SK-N-SH (cell line): ENCODE results near the gene GOLGA3. TPM values are rescaled to one million over a fixed set of nuclear protein-coding genes. Genes with fewer than 3 reads are reported as not detected.

ENCODE experiments used
- CTCF ChIA-PET: fragments of 300-600, 350-600 bp; formaldehyde crosslinking; extraction: SDS; loops from one replicate; lab custom pipeline; 2021; lab: Yijun Ruan, JAX
- POLR2A ChIA-PET: fragments of 350-600 bp; sonication (Branson Sonifier 250); formaldehyde crosslinking; extraction: SDS; loops from one replicate; lab custom pipeline; 2020; ENCODE audit warnings: antibody characterized with exemption, inconsistent platforms; lab: Yijun Ruan, JAX
- DNase-seq: peaks from one replicate; pipeline ENCODE4 v3.0.0; 2012
- H2AFZ ChIP-seq: fragments of 200-600 bp; sonication (generic); 2 replicates; pipeline ENCODE4 v1.8.1; 2016; ENCODE audit warnings: antibody characterized with exemption, mild to moderate bottlenecking, low read depth
- H3F3A ChIP-seq: fragments of 200-600 bp; sonication (generic); replicated peaks from 2 replicates; pipeline ENCODE3; 2016; ENCODE audit warnings: antibody characterized with exemption, mild to moderate bottlenecking; ENCODE audit not compliant: insufficient read depth
- H3K27ac ChIP-seq, 2 experiments: fragments of 200-500 bp in 1 of 2; fragments of 200-600 bp in 1 of 2; sonication (Bioruptor generic) in 1 of 2; sonication (generic), shearing (Covaris generic) in 1 of 2; 2 replicates each; pipeline versions ENCODE4 v1.5.1 to v1.6.1; 2014 to 2016; ENCODE audit warnings: low read depth in 2 of 2, inconsistent platforms in 1 of 2, low read length in 1 of 2, mild to moderate bottlenecking in 1 of 2, mixed read lengths in 1 of 2
- H3K27me3 ChIP-seq: fragments of 200-600 bp; sonication (generic), shearing (Covaris generic); 2 replicates; pipeline ENCODE4 v1.6.1; 2016; ENCODE audit warnings: mixed run types; ENCODE audit not compliant: insufficient read depth
- H3K36me3 ChIP-seq, 2 experiments: fragments of 200-500 bp in 1 of 2; fragments of 200-600 bp in 1 of 2; sonication (Bioruptor generic) in 1 of 2; sonication (generic) in 1 of 2; replicated peaks in 1 of 2; 2 replicates each; pipeline versions ENCODE3 to v1.5.1; 2014 to 2016; ENCODE audit warnings: low read length in 1 of 2, mild to moderate bottlenecking in 1 of 2; ENCODE audit not compliant: insufficient read depth in 2 of 2, control insufficient read depth in 1 of 2
- H3K4me1 ChIP-seq, 2 experiments: fragments of 200-500 bp in 1 of 2; fragments of 200-600 bp in 1 of 2; sonication (Bioruptor generic) in 1 of 2; sonication (generic), shearing (Covaris generic) in 1 of 2; 2 replicates each; pipeline versions ENCODE4 v1.5.1 to v1.6.1; 2014 to 2016; ENCODE audit warnings: low read depth in 1 of 2, low read length in 1 of 2, mixed run types in 1 of 2; ENCODE audit not compliant: insufficient read depth in 2 of 2, control insufficient read depth in 1 of 2
- H3K4me2 ChIP-seq: fragments of 200-600 bp; sonication (generic), shearing (Covaris generic); 2 replicates; pipeline ENCODE4 v1.6.1; 2017; ENCODE audit warnings: mixed run types
- H3K4me3 ChIP-seq, 2 experiments: fragments of 200-500 bp in 1 of 2; fragments of 200-600 bp in 1 of 2; sonication (Bioruptor generic) in 1 of 2; sonication (generic), shearing (Covaris generic) in 1 of 2; 2 replicates each; pipeline versions ENCODE4 v1.5.1 to v1.8.1; 2014 to 2016; ENCODE audit warnings: low read depth in 2 of 2, inconsistent platforms in 1 of 2, low read length in 1 of 2, mild to moderate bottlenecking in 1 of 2, mixed read lengths in 1 of 2, moderate library complexity in 1 of 2
- H3K79me2 ChIP-seq: fragments of 200-600 bp; sonication (generic); 2 replicates; pipeline ENCODE4 v1.8.1; 2017; ENCODE audit warnings: mild to moderate bottlenecking; ENCODE audit not compliant: insufficient read depth
- H3K9ac ChIP-seq: fragments of 200-600 bp; sonication (generic); 2 replicates; pipeline ENCODE4 v1.6.1; 2017; ENCODE audit warnings: mixed run types
- H3K9me2 ChIP-seq: fragments of 200-600 bp; sonication (generic); 2 replicates; pipeline ENCODE4 v1.6.1; 2017; ENCODE audit warnings: mixed run types
- H3K9me3 ChIP-seq: fragments of 200-600 bp; sonication (generic); 2 replicates; pipeline ENCODE4 v1.6.1; 2017; ENCODE audit warnings: mixed run types, mild to moderate bottlenecking, moderate library complexity
- H4K20me1 ChIP-seq: fragments of 200-600 bp; sonication (generic); 2 replicates; pipeline ENCODE4 v1.6.1; 2017; ENCODE audit warnings: mild to moderate bottlenecking, mixed run types; ENCODE audit not compliant: insufficient read depth
- CHD2 ChIP-seq: fragments of 150-350 bp; IDR thresholded peaks from 2 replicates; pipeline ENCODE4 v1.6.1; 2018; ENCODE audit warnings: low read length; ENCODE audit not compliant: partially characterized antibody
- ELF1 ChIP-seq: IDR thresholded peaks from 2 replicates; pipeline ENCODE4 v1.4.0; 2012
- EP300 ChIP-seq, 2 experiments: IDR thresholded peaks; 2 replicates each; pipeline versions ENCODE4 v1.4.0 to v1.6.1; 2012; ENCODE audit warnings: borderline replicate concordance in 1 of 2, low read depth in 1 of 2, low read length in 1 of 2
- FOXJ3 ChIP-seq: sonication (generic); formaldehyde crosslinking; IDR thresholded peaks from 2 replicates; pipeline ENCODE4 v1.5.1; 2020; ENCODE audit warnings: mild to moderate bottlenecking, missing genetic modification reagents
- GABPA ChIP-seq: IDR thresholded peaks from 2 replicates; pipeline ENCODE4 v1.4.0; 2012; ENCODE audit warnings: low read depth, mild to moderate bottlenecking
- MXI1 ChIP-seq: IDR thresholded peaks from 2 replicates; pipeline ENCODE4 v1.6.1; 2012; ENCODE audit warnings: mild to moderate bottlenecking, low read depth, low read length, improper control_type of control experiment
- POLR2AphosphoS5 ChIP-seq: IDR thresholded peaks from 2 replicates; pipeline ENCODE4 v1.6.1; 2012; ENCODE audit warnings: low read depth, low read length
- RFX5 ChIP-seq: IDR thresholded peaks from 2 replicates; pipeline ENCODE4 v1.6.1; 2012; ENCODE audit warnings: mild to moderate bottlenecking, improper control_type of control experiment, low read length
- RXRA ChIP-seq: IDR thresholded peaks from 2 replicates; pipeline ENCODE4 v1.4.0; 2012; ENCODE audit warnings: low read depth, mild to moderate bottlenecking, borderline replicate concordance
- TCF12 ChIP-seq: IDR thresholded peaks from 2 replicates; pipeline ENCODE4 v1.4.0; 2012
- WGBS: methylation state at CpG from one replicate; pipeline ENCODE4 v1.1.6; 2017; ENCODE audit warnings: low lambda C conversion rate; 5-methylcytosine and 5-hydroxymethylcytosine counted together
- polyA plus RNA-seq, 3 experiments: library from polyadenylated mRNA; depleted of rRNA; stranded (reverse); fragments of >200 nt; gene quantifications; 2 replicates each; pipeline ENCODE4 v1.2.3, GENCODE V29; 2012
- TF ChIP-seq, protein P1 (sequence below): fragments of 200-600 bp; sonication (generic); IDR thresholded peaks from 2 replicates; pipeline ENCODE4 v1.6.1; 2017; ENCODE audit warnings: antibody characterized with exemption, mild to moderate bottlenecking, moderate library complexity
- TF ChIP-seq, protein P2 (sequence below): IDR thresholded peaks from 2 replicates; pipeline ENCODE4 v1.4.0; 2012; ENCODE audit warnings: low read depth
- TF ChIP-seq, protein P3 (sequence below): IDR thresholded peaks from 2 replicates; pipeline ENCODE4; 2012
- TF ChIP-seq, protein P4 (sequence below): IDR thresholded peaks from 2 replicates; pipeline ENCODE4 v1.4.0; 2012; ENCODE audit warnings: low read depth, borderline replicate concordance

The GOLGA3 gene
- polyA plus RNA-seq, 1 of the 3 experiments (the other 2 are of a cell fraction) = 16.9 TPM

DNA sequence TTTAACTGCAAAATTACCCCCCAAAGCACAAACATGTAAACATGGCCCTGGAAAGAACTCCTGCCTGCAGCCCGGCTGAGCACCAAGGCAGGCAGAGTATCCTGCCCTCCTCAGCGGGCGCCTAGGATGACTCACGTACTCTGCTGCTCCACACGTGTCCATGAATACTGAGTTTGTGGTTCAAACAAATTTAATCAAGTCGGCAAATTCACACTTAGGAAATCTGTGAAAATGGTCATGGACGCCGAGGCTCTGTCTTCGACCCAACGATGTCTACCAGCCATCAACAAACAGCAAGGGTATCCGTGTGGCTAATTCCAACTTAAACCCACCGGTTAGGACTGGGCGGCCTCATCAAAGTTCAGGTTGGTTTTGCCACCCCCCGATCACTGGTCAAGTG is 25.5 kb downstream of the GOLGA3 start:
- DNase-seq = no peak
- Histone ChIP-seq H3K9ac (no peak overlapping the region), H3K9me3 (no peaks in the 10 kb centered on the region), H3K27ac (no peak overlapping the region), H2AFZ (no peak overlapping the region), H4K20me1 (peaks cover 55% of the 10 kb centered on the region), H3K36me3 (peaks cover 48 to 75% of the 10 kb centered on the region in 2 experiments), H3K4me3 (no peak overlapping the region), H3K4me2 (no peak overlapping the region), H3K79me2 (peaks cover 61% of the 10 kb centered on the region), H3F3A (no peaks in the 10 kb centered on the region), H3K9me2 (no peaks in the 10 kb centered on the region), H3K4me1 (no peaks in the 10 kb centered on the region), H3K27me3 (no peaks in the 10 kb centered on the region)
- WGBS = 93% methylated on average over 14 of the region's 14 CpGs
- POLR2A ChIA-PET = no interaction called here
- CTCF ChIA-PET = interaction anchor here (1.3 to 3.5 kb wide), 2 partner anchors 35 kb away, joined by 3 to 11 read pairs; no protein-coding TSS in a partner anchor
- TF ChIP-seq POLR2AphosphoS5 (no peak), GABPA (no peak), TCF12 (no peak), RXRA (no peak), RFX5 (no peak), EP300 (IDR thresholded peaks at IDR 0.05; ENCODE audit: borderline replicate concordance in 1 of 2, low read depth in 1 of 2, low read length in 1 of 2) (no peak)
- TF ChIP-seq, protein P1, sequence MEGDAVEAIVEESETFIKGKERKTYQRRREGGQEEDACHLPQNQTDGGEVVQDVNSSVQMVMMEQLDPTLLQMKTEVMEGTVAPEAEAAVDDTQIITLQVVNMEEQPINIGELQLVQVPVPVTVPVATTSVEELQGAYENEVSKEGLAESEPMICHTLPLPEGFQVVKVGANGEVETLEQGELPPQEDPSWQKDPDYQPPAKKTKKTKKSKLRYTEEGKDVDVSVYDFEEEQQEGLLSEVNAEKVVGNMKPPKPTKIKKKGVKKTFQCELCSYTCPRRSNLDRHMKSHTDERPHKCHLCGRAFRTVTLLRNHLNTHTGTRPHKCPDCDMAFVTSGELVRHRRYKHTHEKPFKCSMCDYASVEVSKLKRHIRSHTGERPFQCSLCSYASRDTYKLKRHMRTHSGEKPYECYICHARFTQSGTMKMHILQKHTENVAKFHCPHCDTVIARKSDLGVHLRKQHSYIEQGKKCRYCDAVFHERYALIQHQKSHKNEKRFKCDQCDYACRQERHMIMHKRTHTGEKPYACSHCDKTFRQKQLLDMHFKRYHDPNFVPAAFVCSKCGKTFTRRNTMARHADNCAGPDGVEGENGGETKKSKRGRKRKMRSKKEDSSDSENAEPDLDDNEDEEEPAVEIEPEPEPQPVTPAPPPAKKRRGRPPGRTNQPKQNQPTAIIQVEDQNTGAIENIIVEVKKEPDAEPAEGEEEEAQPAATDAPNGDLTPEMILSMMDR = no peak
- TF ChIP-seq, protein P2, sequence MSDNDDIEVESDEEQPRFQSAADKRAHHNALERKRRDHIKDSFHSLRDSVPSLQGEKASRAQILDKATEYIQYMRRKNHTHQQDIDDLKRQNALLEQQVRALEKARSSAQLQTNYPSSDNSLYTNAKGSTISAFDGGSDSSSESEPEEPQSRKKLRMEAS = no peak

DNA sequence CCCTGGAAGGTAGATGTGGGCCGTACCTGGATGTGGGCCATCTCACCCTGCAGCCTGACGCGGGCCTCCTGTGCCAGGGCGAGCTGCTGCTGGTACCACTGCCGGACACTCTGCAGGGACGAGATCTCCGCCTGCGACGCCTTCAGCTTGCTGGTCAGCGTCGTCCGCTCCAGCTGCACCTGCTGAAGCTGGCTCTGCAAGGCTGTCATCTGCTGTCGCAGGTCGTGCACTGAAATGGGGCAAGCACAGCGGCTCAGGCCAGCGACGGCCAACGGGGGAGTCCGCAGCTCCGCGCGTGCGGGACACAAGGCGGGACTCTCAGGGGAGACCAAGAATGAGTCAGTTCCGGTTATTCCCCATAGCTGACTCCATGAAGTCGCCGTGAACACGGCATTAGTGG is 26.9 kb downstream of the GOLGA3 start:
- Histone ChIP-seq H3K4me3 (no peak overlapping the region), H3K4me2 (no peak overlapping the region), H3K79me2 (peaks cover 56% of the 10 kb centered on the region), H3K9me3 (no peaks in the 10 kb centered on the region), H3K36me3 (peaks cover 46 to 74% of the 10 kb centered on the region in 2 experiments), H3K27me3 (no peaks in the 10 kb centered on the region), H3F3A (no peaks in the 10 kb centered on the region), H3K27ac (no peak overlapping the region), H3K9ac (no peak overlapping the region), H3K4me1 (no peaks in the 10 kb centered on the region), H3K9me2 (no peaks in the 10 kb centered on the region), H2AFZ (no peak overlapping the region), H4K20me1 (peaks cover 42% of the 10 kb centered on the region)
- CTCF ChIA-PET = interaction anchor here (3.5 kb wide), 1 partner anchor 33 kb away, joined by 11 read pairs; no protein-coding TSS in a partner anchor
- no peak for DNase-seq
- POLR2A ChIA-PET = no interaction called here
- TF ChIP-seq CHD2 = no peak
- TF ChIP-seq, protein P3, sequence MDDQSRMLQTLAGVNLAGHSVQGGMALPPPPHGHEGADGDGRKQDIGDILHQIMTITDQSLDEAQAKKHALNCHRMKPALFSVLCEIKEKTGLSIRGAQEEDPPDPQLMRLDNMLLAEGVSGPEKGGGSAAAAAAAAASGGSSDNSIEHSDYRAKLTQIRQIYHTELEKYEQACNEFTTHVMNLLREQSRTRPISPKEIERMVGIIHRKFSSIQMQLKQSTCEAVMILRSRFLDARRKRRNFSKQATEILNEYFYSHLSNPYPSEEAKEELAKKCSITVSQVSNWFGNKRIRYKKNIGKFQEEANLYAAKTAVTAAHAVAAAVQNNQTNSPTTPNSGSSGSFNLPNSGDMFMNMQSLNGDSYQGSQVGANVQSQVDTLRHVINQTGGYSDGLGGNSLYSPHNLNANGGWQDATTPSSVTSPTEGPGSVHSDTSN = no peak
- no peak for TF ChIP-seq ELF1
- TF ChIP-seq MXI1 = no peak
- TF ChIP-seq FOXJ3 (CRISPR knock-in tag) = no peak
- TF ChIP-seq, protein P4, sequence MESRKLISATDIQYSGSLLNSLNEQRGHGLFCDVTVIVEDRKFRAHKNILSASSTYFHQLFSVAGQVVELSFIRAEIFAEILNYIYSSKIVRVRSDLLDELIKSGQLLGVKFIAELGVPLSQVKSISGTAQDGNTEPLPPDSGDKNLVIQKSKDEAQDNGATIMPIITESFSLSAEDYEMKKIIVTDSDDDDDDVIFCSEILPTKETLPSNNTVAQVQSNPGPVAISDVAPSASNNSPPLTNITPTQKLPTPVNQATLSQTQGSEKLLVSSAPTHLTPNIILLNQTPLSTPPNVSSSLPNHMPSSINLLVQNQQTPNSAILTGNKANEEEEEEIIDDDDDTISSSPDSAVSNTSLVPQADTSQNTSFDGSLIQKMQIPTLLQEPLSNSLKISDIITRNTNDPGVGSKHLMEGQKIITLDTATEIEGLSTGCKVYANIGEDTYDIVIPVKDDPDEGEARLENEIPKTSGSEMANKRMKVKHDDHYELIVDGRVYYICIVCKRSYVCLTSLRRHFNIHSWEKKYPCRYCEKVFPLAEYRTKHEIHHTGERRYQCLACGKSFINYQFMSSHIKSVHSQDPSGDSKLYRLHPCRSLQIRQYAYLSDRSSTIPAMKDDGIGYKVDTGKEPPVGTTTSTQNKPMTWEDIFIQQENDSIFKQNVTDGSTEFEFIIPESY = no peak
- WGBS = 85% methylated on average over 16 of the region's 28 CpGs
